ENCODE data around the gene NUDT13.

DNA sequence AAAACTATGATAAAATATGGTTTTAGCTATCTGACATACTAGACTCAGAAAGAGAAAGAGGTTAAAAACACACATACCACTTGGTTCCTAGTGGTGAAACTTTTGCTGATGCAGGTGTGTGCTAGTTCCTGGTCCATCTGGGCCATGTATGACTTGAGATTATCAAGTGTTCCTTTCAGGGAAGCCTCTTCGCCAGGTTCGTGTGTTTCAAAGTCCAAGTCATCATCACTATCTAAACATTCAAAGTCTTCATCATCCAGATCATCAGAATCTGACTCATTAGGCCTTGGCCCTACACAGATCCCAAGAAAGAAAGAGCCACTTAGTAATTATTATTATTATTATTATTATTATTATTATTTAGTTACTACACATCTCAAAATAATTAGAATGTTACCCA lies 26.4 kb downstream of the NUDT13 start:
- TF ChIP-seq, protein P1, sequence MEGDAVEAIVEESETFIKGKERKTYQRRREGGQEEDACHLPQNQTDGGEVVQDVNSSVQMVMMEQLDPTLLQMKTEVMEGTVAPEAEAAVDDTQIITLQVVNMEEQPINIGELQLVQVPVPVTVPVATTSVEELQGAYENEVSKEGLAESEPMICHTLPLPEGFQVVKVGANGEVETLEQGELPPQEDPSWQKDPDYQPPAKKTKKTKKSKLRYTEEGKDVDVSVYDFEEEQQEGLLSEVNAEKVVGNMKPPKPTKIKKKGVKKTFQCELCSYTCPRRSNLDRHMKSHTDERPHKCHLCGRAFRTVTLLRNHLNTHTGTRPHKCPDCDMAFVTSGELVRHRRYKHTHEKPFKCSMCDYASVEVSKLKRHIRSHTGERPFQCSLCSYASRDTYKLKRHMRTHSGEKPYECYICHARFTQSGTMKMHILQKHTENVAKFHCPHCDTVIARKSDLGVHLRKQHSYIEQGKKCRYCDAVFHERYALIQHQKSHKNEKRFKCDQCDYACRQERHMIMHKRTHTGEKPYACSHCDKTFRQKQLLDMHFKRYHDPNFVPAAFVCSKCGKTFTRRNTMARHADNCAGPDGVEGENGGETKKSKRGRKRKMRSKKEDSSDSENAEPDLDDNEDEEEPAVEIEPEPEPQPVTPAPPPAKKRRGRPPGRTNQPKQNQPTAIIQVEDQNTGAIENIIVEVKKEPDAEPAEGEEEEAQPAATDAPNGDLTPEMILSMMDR (IDR thresholded peaks at IDR 0.05) = no peak
- no peak for TF ChIP-seq POLR2A (IDR thresholded peaks at IDR 0.05)

All from testis (tissue), 2 donors.